Hepatocyte (in vitro differentiated cells): Measurements from ENCODE around the gene CCDC196. TPM values are rescaled to one million over a fixed set of nuclear protein-coding genes. Genes with fewer than 3 reads are reported as not detected.

ENCODE experiments used
- DNase-seq: peaks from one replicate; pipeline ENCODE4 v3.0.0-alpha.2; 2016; ENCODE audit warnings: low spot score
- H2AFZ ChIP-seq: fragments of 200-600 bp; sonication (generic); 2 replicates; pipeline ENCODE4 v1.6.0; 2016; ENCODE audit warnings: antibody characterized with exemption, mild to moderate bottlenecking
- H3K27ac ChIP-seq: fragments of 200-600 bp; sonication (generic); 2 replicates; pipeline ENCODE4 v1.5.1; 2016; ENCODE audit warnings: mild to moderate bottlenecking
- H3K27me3 ChIP-seq: fragments of 200-600 bp; sonication (generic); 2 replicates; pipeline ENCODE4 v1.6.1; 2016
- H3K36me3 ChIP-seq: fragments of 200-600 bp; sonication (generic); replicated peaks from 2 replicates; pipeline ENCODE4 v1.5.1; 2016; ENCODE audit warnings: low read depth; ENCODE audit not compliant: insufficient read depth
- H3K4me1 ChIP-seq: fragments of 200-600 bp; sonication (generic); 2 replicates; pipeline ENCODE4 v1.5.1; 2016; ENCODE audit warnings: mild to moderate bottlenecking, moderate library complexity; ENCODE audit not compliant: insufficient read depth
- H3K4me2 ChIP-seq: fragments of 200-600 bp; sonication (generic); 2 replicates; pipeline ENCODE4 v1.6.0; 2016
- H3K4me3 ChIP-seq: fragments of 200-600 bp; sonication (generic); 2 replicates; pipeline ENCODE4 v1.5.1; 2016; ENCODE audit warnings: mild to moderate bottlenecking
- H3K79me2 ChIP-seq: fragments of 200-600 bp; sonication (generic); 2 replicates; pipeline ENCODE4 v1.6.0; 2017; ENCODE audit warnings: mild to moderate bottlenecking
- H3K9me2 ChIP-seq: fragments of 200-600 bp; sonication (generic); replicated peaks from 2 replicates; pipeline ENCODE4 v1.6.0; 2017; ENCODE audit warnings: mild to moderate bottlenecking; ENCODE audit not compliant: insufficient read depth
- H3K9me3 ChIP-seq: fragments of 200-600 bp; sonication (generic); 2 replicates; pipeline ENCODE4 v1.5.1; 2016; ENCODE audit warnings: low read depth, mild to moderate bottlenecking
- H4K20me1 ChIP-seq: fragments of 200-600 bp; sonication (generic); 2 replicates; pipeline ENCODE4 v1.6.0; 2016; ENCODE audit warnings: mild to moderate bottlenecking; ENCODE audit not compliant: insufficient read depth, poor library complexity, severe bottlenecking
- CTCF ChIP-seq: fragments of 200-600 bp; sonication (generic); IDR thresholded peaks from 2 replicates; pipeline ENCODE4 v1.5.1; 2016; ENCODE audit warnings: antibody characterized with exemption, mild to moderate bottlenecking; ENCODE audit not compliant: poor library complexity
- EZH2 ChIP-seq: fragments of 200-600 bp; sonication (generic); IDR thresholded peaks from 2 replicates; pipeline ENCODE4 v1.6.1; 2016; ENCODE audit warnings: antibody characterized with exemption, mild to moderate bottlenecking, borderline replicate concordance
- EZH2phosphoT487 ChIP-seq: fragments of 200-600 bp; sonication (generic); IDR thresholded peaks from one replicate; pipeline ENCODE4 v1.6.1; 2018; ENCODE audit warnings: antibody characterized with exemption, mild to moderate bottlenecking, low read depth, moderate library complexity; ENCODE audit not compliant: unreplicated experiment, severe bottlenecking
- WGBS: methylation state at CpG from one replicate; pipeline ENCODE4 v1.1.6; 2016; ENCODE audit warnings: low lambda C conversion rate; ENCODE audit errors: missing lambda C conversion rate; 5-methylcytosine and 5-hydroxymethylcytosine counted together
- polyA plus RNA-seq: library from polyadenylated mRNA; unstranded; fragments of >200 nt; fragmentation: Nextera tagmentation; extraction: Ambion mirVana; gene quantifications from 2 replicates; pipeline ENCODE4 v1.2.1, GENCODE V29; 2016
- total RNA-seq: library from RNA; depleted of rRNA; stranded (reverse); fragments of >200 nt; gene quantifications from 2 replicates; pipeline ENCODE4 v1.2.3, GENCODE V29; 2014

The CCDC196 gene
- total and polyA plus RNA-seq, 2 experiments from 2014 or later, result not detected

DNA sequence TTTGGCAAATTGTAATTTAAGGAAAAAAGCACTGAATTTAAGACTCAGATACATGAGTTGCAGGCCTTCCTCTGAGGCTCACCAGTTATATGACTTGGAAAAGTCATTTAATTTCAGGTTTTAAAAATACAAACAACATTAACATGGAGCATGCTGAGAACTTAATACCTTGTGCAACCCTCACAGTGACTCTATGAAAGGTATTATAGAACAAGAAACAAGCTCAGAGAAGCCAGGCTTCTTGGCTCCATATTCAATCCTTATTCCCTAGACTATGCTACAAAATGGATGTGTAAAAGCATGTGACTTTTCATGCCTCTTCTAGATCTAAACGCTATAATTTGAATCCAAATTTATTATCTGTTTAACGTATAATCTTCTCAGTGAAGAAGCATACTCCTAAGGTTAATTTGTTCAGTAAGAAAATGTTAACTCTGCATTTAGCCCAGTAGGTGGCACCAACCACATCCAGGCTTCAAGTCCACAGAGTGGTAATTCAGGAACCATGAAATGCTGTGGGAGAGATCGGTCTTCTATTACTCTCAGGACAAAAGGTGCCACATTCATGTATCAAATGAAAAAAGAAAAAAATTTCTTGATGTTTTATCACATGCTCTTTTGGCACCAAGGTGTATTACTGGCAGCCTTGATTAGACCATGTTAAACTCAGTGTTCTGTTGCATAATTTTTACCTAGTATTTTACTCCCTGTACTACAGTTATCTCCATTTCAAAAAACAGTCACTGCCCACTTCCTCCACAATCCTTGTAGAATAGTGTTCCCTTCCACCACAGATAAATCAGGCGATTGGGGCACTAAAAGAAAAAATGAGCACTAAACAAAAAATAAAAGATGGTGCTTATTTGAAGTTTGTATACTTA lies 9.3 kb downstream of the CCDC196 start:
- peak overlapping the region; percentile 2 for H2AFZ ChIP-seq
- H3K4me2 ChIP-seq, result peak overlapping the region; percentile 54
- peak; percentile 70 for DNase-seq

GRCh38 chr14:66496188-66496807 lies 10.1 kb downstream of the CCDC196 start:
- Histone ChIP-seq H3K27ac (no peak overlapping the region), H2AFZ (peak overlapping the region; percentile 2)
- 87% methylated on average over 4 of the region's 4 CpGs for WGBS

More for the DNA sequence above, 9.3 kb downstream of the CCDC196 start:
- no peaks in the 10 kb centered on the region for H3K79me2 ChIP-seq
- no peaks in the 10 kb centered on the region for H3K4me1 ChIP-seq
- H3K36me3 ChIP-seq, result no peaks in the 10 kb centered on the region
- H3K27me3 ChIP-seq, result no peaks in the 10 kb centered on the region
- TF ChIP-seq EZH2phosphoT487 (no peak), CTCF (peak; percentile 88), EZH2 (no peak)
- 8% methylated on average over 4 of the region's 4 CpGs for WGBS
- H3K9me2 ChIP-seq, result no peaks in the 10 kb centered on the region
- no peaks in the 10 kb centered on the region for H4K20me1 ChIP-seq
- no peaks in the 10 kb centered on the region for H3K9me3 ChIP-seq
- H3K4me3 ChIP-seq, result no peak overlapping the region
- H3K27ac ChIP-seq, result no peak overlapping the region

DNA sequence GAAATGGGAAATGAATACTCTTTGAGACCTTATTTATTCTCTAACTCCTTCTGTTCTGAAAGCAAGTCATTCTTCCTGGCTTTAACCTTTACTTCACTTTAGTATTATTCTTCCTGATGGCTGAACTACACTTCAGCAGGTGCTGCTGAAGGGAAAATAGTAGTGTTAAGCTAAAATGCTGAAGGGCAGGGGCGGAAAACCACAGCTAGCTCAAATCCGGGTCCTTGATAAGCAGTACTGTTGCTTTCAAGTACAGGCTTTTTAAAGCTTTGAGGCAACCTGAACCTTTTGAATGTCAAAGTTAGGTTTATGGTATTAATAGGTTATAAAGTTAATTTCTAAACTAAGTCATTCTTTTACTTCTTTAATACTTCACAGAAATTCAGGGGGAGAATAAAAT lies 10.7 kb downstream of the CCDC196 start:
- no peak for TF ChIP-seq EZH2phosphoT487
- no peak for TF ChIP-seq EZH2
- TF ChIP-seq CTCF, result no peak
- H3K27me3 ChIP-seq, result no peaks in the 10 kb centered on the region
- no peaks in the 10 kb centered on the region for H3K36me3 ChIP-seq
- H3K4me2 ChIP-seq, result no peak overlapping the region
- H4K20me1 ChIP-seq, result no peaks in the 10 kb centered on the region
- H3K4me1 ChIP-seq, result no peaks in the 10 kb centered on the region
- H3K9me3 ChIP-seq, result no peaks in the 10 kb centered on the region
- H2AFZ ChIP-seq, result no peak overlapping the region
- no peaks in the 10 kb centered on the region for H3K9me2 ChIP-seq
- H3K79me2 ChIP-seq, result no peaks in the 10 kb centered on the region
- no peak for DNase-seq
- H3K27ac ChIP-seq, result no peak overlapping the region
- H3K4me3 ChIP-seq, result no peak overlapping the region
- WGBS, result 58% methylated on average over 2 of the region's 2 CpGs

More at GRCh38 chr14:66496188-66496807, 10.1 kb downstream of the CCDC196 start:
- H3K27me3 ChIP-seq, result no peaks in the 10 kb centered on the region
- no peaks in the 10 kb centered on the region for H3K36me3 ChIP-seq
- no peaks in the 10 kb centered on the region for H3K4me1 ChIP-seq
- H3K4me3 ChIP-seq, result no peak overlapping the region
- H3K4me2 ChIP-seq, result peak overlapping the region; percentile 54
- H3K9me2 ChIP-seq, result no peaks in the 10 kb centered on the region
- no peak for TF ChIP-seq EZH2
- no peak for TF ChIP-seq EZH2phosphoT487
- no peak for TF ChIP-seq CTCF
- H3K9me3 ChIP-seq, result no peaks in the 10 kb centered on the region
- no peaks in the 10 kb centered on the region for H4K20me1 ChIP-seq
- no peak for DNase-seq
- no peaks in the 10 kb centered on the region for H3K79me2 ChIP-seq
